ENCODE data around the gene PANK4. TPM values are rescaled to one million over a fixed set of nuclear protein-coding genes. Genes with fewer than 3 reads are reported as not detected.

PANK4 gene
- polyA plus RNA-seq, 2 of the 4 experiments (the other 2 are of a cell fraction), result 8.1 to 13.8 TPM

DNA sequence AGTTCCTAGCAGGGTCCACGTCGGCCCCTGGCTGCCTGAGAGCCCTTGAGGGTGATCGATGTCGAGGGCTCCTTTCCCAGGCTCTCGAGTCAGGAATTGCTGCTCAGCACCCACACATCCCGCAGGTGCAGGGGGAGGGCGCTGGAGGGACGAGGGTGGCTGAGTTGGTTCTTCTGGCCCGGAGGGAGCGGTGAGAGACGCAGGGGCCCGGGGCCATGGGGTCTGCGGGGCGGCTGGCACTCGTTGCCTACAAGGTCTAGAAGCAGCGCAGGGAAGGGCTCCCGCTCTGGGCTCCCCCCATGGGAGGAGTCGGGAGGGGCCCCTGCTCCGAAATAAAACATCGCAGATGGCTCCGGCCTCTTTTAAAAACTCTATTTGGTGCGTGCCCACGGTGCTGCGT lies 18.2 kb downstream of the PANK4 start (continued):
- TF ChIP-seq NFE2L2 (conservative IDR thresholded peaks at IDR 0.05; ENCODE audit: low read length), result no peak
- no peak for TF ChIP-seq ZSCAN20 (CRISPR knock-in tag; IDR thresholded peaks at IDR 0.05)
- no peak for TF ChIP-seq JUN (IDR thresholded peaks at IDR 0.05)
- no peak for TF ChIP-seq RARB (CRISPR knock-in tag; IDR thresholded peaks at IDR 0.05)
- no peak for TF ChIP-seq RNF2 (IDR thresholded peaks at IDR 0.05; ENCODE audit: borderline replicate concordance, low read depth)
- TF ChIP-seq CHD4 (IDR thresholded peaks at IDR 0.05; ENCODE audit: borderline replicate concordance), result no peak

- WGBS (ENCODE audit: missing lambda C conversion rate), result no CpG with 5 or more reads among the region's 6 CpGs
- ChIA-PET POLR2A (no interaction called here), CTCF (interaction anchor here (0.7 kb wide), 1 partner anchor 62 kb away, joined by 3 read pairs; no protein-coding TSS in a partner anchor)
Observed at GRCh38 chr1:2507744-2508155, 18.6 kb downstream of the PANK4 start.

DNA sequence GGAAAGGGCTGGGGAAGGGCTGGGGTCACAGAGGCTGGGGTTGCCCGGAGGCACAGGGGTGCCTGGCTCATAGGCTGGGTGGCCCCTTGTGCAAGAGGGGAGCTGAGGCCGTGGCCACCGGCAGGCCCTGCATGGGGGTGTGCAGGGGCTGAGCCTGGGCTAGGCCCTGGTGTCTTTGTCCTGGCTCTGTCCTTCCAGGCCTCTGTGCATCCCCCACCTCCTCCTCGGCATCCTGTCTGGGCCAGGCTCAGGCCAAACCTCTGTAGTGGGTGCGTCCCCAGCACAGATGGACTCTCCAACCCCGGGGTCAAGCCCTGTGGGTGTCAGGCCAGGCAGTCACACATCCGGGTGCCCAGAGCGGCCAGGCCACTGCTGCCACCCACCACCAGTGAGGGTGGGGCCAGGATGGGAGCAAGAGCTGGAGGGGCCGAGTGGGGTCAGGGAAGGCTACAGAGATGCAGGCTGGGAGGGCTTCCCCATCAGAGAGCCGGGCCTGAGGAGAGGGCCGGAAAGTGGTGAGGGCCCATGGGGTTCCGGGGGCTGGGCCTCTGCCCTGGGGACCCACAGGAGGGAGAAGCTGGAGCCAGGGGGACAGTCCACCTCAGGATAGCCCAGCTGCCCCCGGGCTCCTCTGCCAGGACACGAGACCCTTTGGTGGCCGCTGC lies 19.4 kb downstream of the PANK4 start:
- TF ChIP-seq EHF (CRISPR knock-in tag; IDR thresholded peaks at IDR 0.05), result no peak
- TF ChIP-seq RARB (CRISPR knock-in tag; IDR thresholded peaks at IDR 0.05), result no peak
- TF ChIP-seq RFX5 (IDR thresholded peaks at IDR 0.05), result no peak
- TF ChIP-seq FOSB (CRISPR knock-in tag; IDR thresholded peaks at IDR 0.05), result no peak
- TF ChIP-seq, protein P1, sequence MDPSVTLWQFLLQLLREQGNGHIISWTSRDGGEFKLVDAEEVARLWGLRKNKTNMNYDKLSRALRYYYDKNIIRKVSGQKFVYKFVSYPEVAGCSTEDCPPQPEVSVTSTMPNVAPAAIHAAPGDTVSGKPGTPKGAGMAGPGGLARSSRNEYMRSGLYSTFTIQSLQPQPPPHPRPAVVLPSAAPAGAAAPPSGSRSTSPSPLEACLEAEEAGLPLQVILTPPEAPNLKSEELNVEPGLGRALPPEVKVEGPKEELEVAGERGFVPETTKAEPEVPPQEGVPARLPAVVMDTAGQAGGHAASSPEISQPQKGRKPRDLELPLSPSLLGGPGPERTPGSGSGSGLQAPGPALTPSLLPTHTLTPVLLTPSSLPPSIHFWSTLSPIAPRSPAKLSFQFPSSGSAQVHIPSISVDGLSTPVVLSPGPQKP (IDR thresholded peaks at IDR 0.05; ENCODE audit: low read depth, low read length), result no peak
- TF ChIP-seq RNF2 (IDR thresholded peaks at IDR 0.05; ENCODE audit: borderline replicate concordance, low read depth), result no peak
- TF ChIP-seq USF2 (IDR thresholded peaks at IDR 0.05), result no peak
- no peak for TF ChIP-seq MYC (IDR thresholded peaks at IDR 0.05; ENCODE audit: borderline replicate concordance, low read length)
- TF ChIP-seq NFE2L2 (conservative IDR thresholded peaks at IDR 0.05; ENCODE audit: low read length), result no peak
- TF ChIP-seq JUNB (IDR thresholded peaks at IDR 0.05), result no peak
- TF ChIP-seq BCL3 (IDR thresholded peaks at IDR 0.05), result no peak
- TF ChIP-seq SMC3 (IDR thresholded peaks at IDR 0.05), result no peak
- TF ChIP-seq ZFP36 (IDR thresholded peaks at IDR 0.05; ENCODE audit: borderline replicate concordance, partially characterized antibody), result no peak
- TF ChIP-seq BHLHE40 (IDR thresholded peaks at IDR 0.05; ENCODE audit: low read depth, low read length), result no peak
- TF ChIP-seq CHD4 (IDR thresholded peaks at IDR 0.05; ENCODE audit: borderline replicate concordance), result no peak
- TF ChIP-seq, protein P2, sequence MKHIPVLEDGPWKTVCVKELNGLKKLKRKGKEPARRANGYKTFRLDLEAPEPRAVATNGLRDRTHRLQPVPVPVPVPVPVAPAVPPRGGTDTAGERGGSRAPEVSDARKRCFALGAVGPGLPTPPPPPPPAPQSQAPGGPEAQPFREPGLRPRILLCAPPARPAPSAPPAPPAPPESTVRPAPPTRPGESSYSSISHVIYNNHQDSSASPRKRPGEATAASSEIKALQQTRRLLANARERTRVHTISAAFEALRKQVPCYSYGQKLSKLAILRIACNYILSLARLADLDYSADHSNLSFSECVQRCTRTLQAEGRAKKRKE (CRISPR knock-in tag; IDR thresholded peaks at IDR 0.05; ENCODE audit: low read depth), result no peak
- no peak for TF ChIP-seq CBX2 (IDR thresholded peaks at IDR 0.05; ENCODE audit: borderline replicate concordance, low read depth)
- TF ChIP-seq HEYL (CRISPR knock-in tag; IDR thresholded peaks at IDR 0.05), result no peak
- TF ChIP-seq, protein P3, sequence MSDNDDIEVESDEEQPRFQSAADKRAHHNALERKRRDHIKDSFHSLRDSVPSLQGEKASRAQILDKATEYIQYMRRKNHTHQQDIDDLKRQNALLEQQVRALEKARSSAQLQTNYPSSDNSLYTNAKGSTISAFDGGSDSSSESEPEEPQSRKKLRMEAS (IDR thresholded peaks at IDR 0.05), result no peak
- no peak for TF ChIP-seq MAZ (IDR thresholded peaks at IDR 0.05; ENCODE audit: borderline replicate concordance, low read depth, low read length)
- Histone ChIP-seq H3K9me3 (no peaks in the 10 kb centered on the region), H3K27ac (no peak overlapping the region), H3K4me1 (no peaks in the 10 kb centered on the region), H3K4me3 (no peak overlapping the region), H3K4me2 (no peak overlapping the region)
- 86% methylated on average over 8 of the region's 15 CpGs for WGBS (ENCODE audit: missing lambda C conversion rate)
- POLR2A ChIA-PET, result no interaction called here
- DNase-seq (ENCODE audit: low read depth in 1 of 2, low spot score in 1 of 2) (no peak), ATAC-seq (peak in 1 of 2 experiments; percentile 7; a peak in 2 of 6 replicates), FAIRE-seq (no peak)
- CTCF ChIA-PET, result interaction anchor here (0.7 kb wide), 1 partner anchor 61 kb away, joined by 3 read pairs; no protein-coding TSS in a partner anchor

More at GRCh38 chr1:2507744-2508155, 18.6 kb downstream of the PANK4 start:
- no peak overlapping the region for H3K4me3 ChIP-seq
- ATAC-seq, result no peak
- no peak overlapping the region for H3K27ac ChIP-seq
- TF ChIP-seq HEYL (CRISPR knock-in tag; IDR thresholded peaks at IDR 0.05) (no peak), MAFK (IDR thresholded peaks at IDR 0.05; ENCODE audit: partially characterized antibody) (no peak), HDAC2 (IDR thresholded peaks at IDR 0.05) (no peak), FOSL2 (IDR thresholded peaks at IDR 0.05) (no peak), FOSL2 (CRISPR knock-in tag; IDR thresholded peaks at IDR 0.05) (no peak), JUNB (IDR thresholded peaks at IDR 0.05) (no peak), TP53 (CRISPR knock-in tag; IDR thresholded peaks at IDR 0.05) (no peak)
- H3K4me1 ChIP-seq, result no peaks in the 10 kb centered on the region
- no peak for FAIRE-seq
- DNase-seq (ENCODE audit: low read depth in 1 of 2, low spot score in 1 of 2), result no peak
- no peak overlapping the region for H3K4me2 ChIP-seq
- H3K9me3 ChIP-seq, result no peaks in the 10 kb centered on the region

Measured in A549 (cell line).